NCI-H510A (cell line): ENCODE data around the gene FAM72D.
"Not testable (repeated sequence)": the region's sequence is repeated elsewhere in the genome, so short reads cannot be mapped to it uniquely, and the experiment has no call there.

Experiments
- DNase-seq: peaks from one replicate; lab custom pipeline; 2025; lab: John Stamatoyannopoulos, UW

The FAM72D gene

GRCh38 chr1:145146308-145146707 lies 50.5 kb downstream of the FAM72D start:
- DNase-seq = not testable (repeated sequence)

GRCh38 chr1:145147172-145147571 lies 51.4 kb downstream of the FAM72D start:
- not testable (repeated sequence) for DNase-seq

- DNase-seq = not testable (repeated sequence)
Observed at GRCh38 chr1:145155421-145155820, 59.6 kb downstream of the FAM72D start.

- DNase-seq = not testable (repeated sequence)
Observed at GRCh38 chr1:145155873-145156272, 60.1 kb downstream of the FAM72D start.

GRCh38 chr1:145156891-145157610 lies 61.3 kb downstream of the FAM72D start:
- DNase-seq = not testable (repeated sequence)

- not testable (repeated sequence) for DNase-seq
Observed at GRCh38 chr1:145157715-145158114, 61.9 kb downstream of the FAM72D start.

GRCh38 chr1:145161046-145161752 lies 65.4 kb downstream of the FAM72D start:
- DNase-seq = not testable (repeated sequence)
